SK-N-SH (cell line): Measurements from ENCODE around the gene DCP1B. TPM values are rescaled to one million over a fixed set of nuclear protein-coding genes. Genes with fewer than 3 reads are reported as not detected.

Source experiments
- CTCF ChIA-PET: fragments of 300-600, 350-600 bp; formaldehyde crosslinking; extraction: SDS; loops from one replicate; lab custom pipeline; 2021; lab: Yijun Ruan, JAX
- POLR2A ChIA-PET: fragments of 350-600 bp; sonication (Branson Sonifier 250); formaldehyde crosslinking; extraction: SDS; loops from one replicate; lab custom pipeline; 2020; ENCODE audit warnings: antibody characterized with exemption, inconsistent platforms; lab: Yijun Ruan, JAX
- DNase-seq: peaks from one replicate; pipeline ENCODE4 v3.0.0; 2012
- H2AFZ ChIP-seq: fragments of 200-600 bp; sonication (generic); 2 replicates; pipeline ENCODE4 v1.8.1; 2016; ENCODE audit warnings: antibody characterized with exemption, mild to moderate bottlenecking, low read depth
- H3F3A ChIP-seq: fragments of 200-600 bp; sonication (generic); replicated peaks from 2 replicates; pipeline ENCODE3; 2016; ENCODE audit warnings: antibody characterized with exemption, mild to moderate bottlenecking; ENCODE audit not compliant: insufficient read depth
- H3K27ac ChIP-seq, 2 experiments: fragments of 200-500 bp in 1 of 2; fragments of 200-600 bp in 1 of 2; sonication (Bioruptor generic) in 1 of 2; sonication (generic), shearing (Covaris generic) in 1 of 2; 2 replicates each; pipeline versions ENCODE4 v1.5.1 to v1.6.1; 2014 to 2016; ENCODE audit warnings: low read depth in 2 of 2, inconsistent platforms in 1 of 2, low read length in 1 of 2, mild to moderate bottlenecking in 1 of 2, mixed read lengths in 1 of 2
- H3K27me3 ChIP-seq: fragments of 200-600 bp; sonication (generic), shearing (Covaris generic); 2 replicates; pipeline ENCODE4 v1.6.1; 2016; ENCODE audit warnings: mixed run types; ENCODE audit not compliant: insufficient read depth
- H3K36me3 ChIP-seq, 2 experiments: fragments of 200-500 bp in 1 of 2; fragments of 200-600 bp in 1 of 2; sonication (Bioruptor generic) in 1 of 2; sonication (generic) in 1 of 2; replicated peaks in 1 of 2; 2 replicates each; pipeline versions ENCODE3 to v1.5.1; 2014 to 2016; ENCODE audit warnings: low read length in 1 of 2, mild to moderate bottlenecking in 1 of 2; ENCODE audit not compliant: insufficient read depth in 2 of 2, control insufficient read depth in 1 of 2
- H3K4me1 ChIP-seq, 2 experiments: fragments of 200-500 bp in 1 of 2; fragments of 200-600 bp in 1 of 2; sonication (Bioruptor generic) in 1 of 2; sonication (generic), shearing (Covaris generic) in 1 of 2; 2 replicates each; pipeline versions ENCODE4 v1.5.1 to v1.6.1; 2014 to 2016; ENCODE audit warnings: low read depth in 1 of 2, low read length in 1 of 2, mixed run types in 1 of 2; ENCODE audit not compliant: insufficient read depth in 2 of 2, control insufficient read depth in 1 of 2
- H3K4me2 ChIP-seq: fragments of 200-600 bp; sonication (generic), shearing (Covaris generic); 2 replicates; pipeline ENCODE4 v1.6.1; 2017; ENCODE audit warnings: mixed run types
- H3K4me3 ChIP-seq, 2 experiments: fragments of 200-500 bp in 1 of 2; fragments of 200-600 bp in 1 of 2; sonication (Bioruptor generic) in 1 of 2; sonication (generic), shearing (Covaris generic) in 1 of 2; 2 replicates each; pipeline versions ENCODE4 v1.5.1 to v1.8.1; 2014 to 2016; ENCODE audit warnings: low read depth in 2 of 2, inconsistent platforms in 1 of 2, low read length in 1 of 2, mild to moderate bottlenecking in 1 of 2, mixed read lengths in 1 of 2, moderate library complexity in 1 of 2
- H3K79me2 ChIP-seq: fragments of 200-600 bp; sonication (generic); 2 replicates; pipeline ENCODE4 v1.8.1; 2017; ENCODE audit warnings: mild to moderate bottlenecking; ENCODE audit not compliant: insufficient read depth
- H3K9ac ChIP-seq: fragments of 200-600 bp; sonication (generic); 2 replicates; pipeline ENCODE4 v1.6.1; 2017; ENCODE audit warnings: mixed run types
- H3K9me2 ChIP-seq: fragments of 200-600 bp; sonication (generic); 2 replicates; pipeline ENCODE4 v1.6.1; 2017; ENCODE audit warnings: mixed run types
- H3K9me3 ChIP-seq: fragments of 200-600 bp; sonication (generic); 2 replicates; pipeline ENCODE4 v1.6.1; 2017; ENCODE audit warnings: mixed run types, mild to moderate bottlenecking, moderate library complexity
- H4K20me1 ChIP-seq: fragments of 200-600 bp; sonication (generic); 2 replicates; pipeline ENCODE4 v1.6.1; 2017; ENCODE audit warnings: mild to moderate bottlenecking, mixed run types; ENCODE audit not compliant: insufficient read depth
- CHD2 ChIP-seq: fragments of 150-350 bp; IDR thresholded peaks from 2 replicates; pipeline ENCODE4 v1.6.1; 2018; ENCODE audit warnings: low read length; ENCODE audit not compliant: partially characterized antibody
- FOXM1 ChIP-seq: IDR thresholded peaks from 2 replicates; pipeline ENCODE4 v1.4.0; 2012; ENCODE audit warnings: low read depth, mild to moderate bottlenecking
- GATA2 ChIP-seq: sonication (generic); formaldehyde crosslinking; IDR thresholded peaks from 2 replicates; pipeline ENCODE4 v1.5.0; 2020; ENCODE audit warnings: mild to moderate bottlenecking, missing genetic modification reagents
- JUND ChIP-seq: IDR thresholded peaks from 2 replicates; pipeline ENCODE4 v1.4.0; 2012
- MAX ChIP-seq: IDR thresholded peaks from 2 replicates; pipeline ENCODE4 v1.4.0; 2012; ENCODE audit warnings: low read depth
- MEF2A ChIP-seq: IDR thresholded peaks from 2 replicates; pipeline ENCODE4 v1.4.0; 2012; ENCODE audit warnings: low read depth, borderline replicate concordance
- NFIC ChIP-seq: IDR thresholded peaks from 2 replicates; pipeline ENCODE4 v1.4.0; 2012; ENCODE audit warnings: borderline replicate concordance
- NRF1 ChIP-seq: IDR thresholded peaks from 2 replicates; pipeline ENCODE4 v1.6.1; 2012; ENCODE audit warnings: low read depth, mild to moderate bottlenecking, low read length
- PBX3 ChIP-seq: IDR thresholded peaks from 2 replicates; pipeline ENCODE4; 2012
- POLR2AphosphoS5 ChIP-seq: IDR thresholded peaks from 2 replicates; pipeline ENCODE4 v1.6.1; 2012; ENCODE audit warnings: low read depth, low read length
- RCOR1 ChIP-seq: fragments of 150-350 bp; IDR thresholded peaks from 2 replicates; pipeline ENCODE4 v1.6.1; 2017; ENCODE audit warnings: antibody characterized with exemption, low read length
- SMC3 ChIP-seq: IDR thresholded peaks from 2 replicates; pipeline ENCODE4 v1.6.1; 2012; ENCODE audit warnings: low read depth, low read length, improper control_type of control experiment
- TAF1 ChIP-seq: IDR thresholded peaks from 2 replicates; pipeline ENCODE4 v1.6.1; 2012; ENCODE audit warnings: low read depth, mild to moderate bottlenecking, low read length, moderate library complexity, borderline replicate concordance
- USF1 ChIP-seq: IDR thresholded peaks from 2 replicates; pipeline ENCODE4 v1.4.0; 2012; ENCODE audit warnings: low read depth, borderline replicate concordance
- USF2 ChIP-seq: fragments of 150-350 bp; IDR thresholded peaks from 2 replicates; pipeline ENCODE4 v1.6.1; 2017; ENCODE audit warnings: antibody characterized with exemption, low read length, low read depth, borderline replicate concordance
- YY1 ChIP-seq: IDR thresholded peaks from 2 replicates; pipeline ENCODE4 v1.4.0; 2012; ENCODE audit warnings: low read depth, mild to moderate bottlenecking
- WGBS: methylation state at CpG from one replicate; pipeline ENCODE4 v1.1.6; 2017; ENCODE audit warnings: low lambda C conversion rate; 5-methylcytosine and 5-hydroxymethylcytosine counted together
- polyA plus RNA-seq, 3 experiments: library from polyadenylated mRNA; depleted of rRNA; stranded (reverse); fragments of >200 nt; gene quantifications; 2 replicates each; pipeline ENCODE4 v1.2.3, GENCODE V29; 2012

The DCP1B gene
- polyA plus RNA-seq, 1 of the 3 experiments (the other 2 are of a cell fraction), result 18.8 TPM

- WGBS, result 62% methylated on average over 53 of the region's 67 CpGs
- H3K36me3 ChIP-seq, result no peaks in the 10 kb centered on the region
- DNase-seq, result no peak
- no peak overlapping the region for H3K9ac ChIP-seq
- no peaks in the 10 kb centered on the region for H4K20me1 ChIP-seq
- peaks cover 13% of the 10 kb centered on the region for H3K9me3 ChIP-seq
- ChIA-PET CTCF (interaction anchor here (0.9 kb wide), 1 partner anchor 8 kb away, joined by 3 read pairs; no protein-coding TSS in a partner anchor), POLR2A (no interaction called here)
- no peaks in the 10 kb centered on the region; a peak in 1 of 4 replicates for H3K4me1 ChIP-seq
- no peaks in the 10 kb centered on the region for H3F3A ChIP-seq
- H3K27ac ChIP-seq, result no peak overlapping the region
- no peaks in the 10 kb centered on the region for H3K9me2 ChIP-seq
- H3K4me2 ChIP-seq, result no peak overlapping the region
- H3K4me3 ChIP-seq, result no peak overlapping the region; a peak in 1 of 4 replicates
- no peaks in the 10 kb centered on the region for H3K79me2 ChIP-seq
- TF ChIP-seq NFIC, result no peak
- TF ChIP-seq CHD2, result no peak
- TF ChIP-seq POLR2AphosphoS5, result no peak
- TF ChIP-seq SMC3, result no peak
- TF ChIP-seq USF2, result no peak
- TF ChIP-seq RCOR1, result no peak
- no peak for TF ChIP-seq USF1
- no peak for TF ChIP-seq GATA2 (CRISPR knock-in tag)
- TF ChIP-seq PBX3, result no peak
- no peak for TF ChIP-seq YY1
- TF ChIP-seq TAF1, result no peak
- no peak for TF ChIP-seq MAX
- TF ChIP-seq FOXM1, result no peak
- TF ChIP-seq MEF2A, result no peak
- TF ChIP-seq JUND, result no peak
- TF ChIP-seq NRF1, result no peak
- H3K27me3 ChIP-seq, result no peaks in the 10 kb centered on the region
- H2AFZ ChIP-seq, result no peak overlapping the region
These were observed 96.3 kb downstream of the DCP1B start for GRCh38 chr12:1907652-1908611.
